NT2/D1 (cell line): Measurements from ENCODE around the gene PLXNC1.

ENCODE experiments used
- DNase-seq: peaks from one replicate; pipeline ENCODE4 v3.0.0-alpha.2; 2011; ENCODE audit warnings: low read depth, low spot score
- H3K27me3 ChIP-seq: 2 replicates; pipeline ENCODE4 v1.6.0; 2011; ENCODE audit warnings: mild to moderate bottlenecking; ENCODE audit not compliant: insufficient read length, insufficient read depth
- H3K36me3 ChIP-seq: 2 replicates; pipeline ENCODE4 v1.6.1; 2011; ENCODE audit warnings: mild to moderate bottlenecking, low read length, mixed read lengths; ENCODE audit not compliant: insufficient read depth, insufficient read length
- H3K4me1 ChIP-seq: 2 replicates; pipeline ENCODE4 v1.5.1; 2011; ENCODE audit not compliant: insufficient read depth, insufficient read length
- H3K4me3 ChIP-seq: 2 replicates; pipeline ENCODE4 v1.5.1; 2011; ENCODE audit warnings: low read depth; ENCODE audit not compliant: insufficient read length
- H3K9ac ChIP-seq: 2 replicates; pipeline ENCODE4 v1.6.0; 2011; ENCODE audit warnings: low read depth; ENCODE audit not compliant: insufficient read length
- H3K9me3 ChIP-seq: 2 replicates; pipeline ENCODE4 v1.5.1; 2011; ENCODE audit warnings: mild to moderate bottlenecking, low read length; ENCODE audit not compliant: insufficient read depth
- SUZ12 ChIP-seq: IDR thresholded peaks from 2 replicates; pipeline ENCODE4 v1.6.1; 2011; ENCODE audit not compliant: insufficient read length, insufficient read depth; ENCODE audit errors: extremely low read depth
- YY1 ChIP-seq: IDR thresholded peaks from 2 replicates; pipeline ENCODE4 v1.6.1; 2011; ENCODE audit not compliant: insufficient read length, insufficient read depth
- ZNF274 ChIP-seq: IDR thresholded peaks from 2 replicates; pipeline ENCODE4 v1.6.1; 2011; ENCODE audit warnings: mild to moderate bottlenecking, low read depth, low read length

Gene PLXNC1

DNA sequence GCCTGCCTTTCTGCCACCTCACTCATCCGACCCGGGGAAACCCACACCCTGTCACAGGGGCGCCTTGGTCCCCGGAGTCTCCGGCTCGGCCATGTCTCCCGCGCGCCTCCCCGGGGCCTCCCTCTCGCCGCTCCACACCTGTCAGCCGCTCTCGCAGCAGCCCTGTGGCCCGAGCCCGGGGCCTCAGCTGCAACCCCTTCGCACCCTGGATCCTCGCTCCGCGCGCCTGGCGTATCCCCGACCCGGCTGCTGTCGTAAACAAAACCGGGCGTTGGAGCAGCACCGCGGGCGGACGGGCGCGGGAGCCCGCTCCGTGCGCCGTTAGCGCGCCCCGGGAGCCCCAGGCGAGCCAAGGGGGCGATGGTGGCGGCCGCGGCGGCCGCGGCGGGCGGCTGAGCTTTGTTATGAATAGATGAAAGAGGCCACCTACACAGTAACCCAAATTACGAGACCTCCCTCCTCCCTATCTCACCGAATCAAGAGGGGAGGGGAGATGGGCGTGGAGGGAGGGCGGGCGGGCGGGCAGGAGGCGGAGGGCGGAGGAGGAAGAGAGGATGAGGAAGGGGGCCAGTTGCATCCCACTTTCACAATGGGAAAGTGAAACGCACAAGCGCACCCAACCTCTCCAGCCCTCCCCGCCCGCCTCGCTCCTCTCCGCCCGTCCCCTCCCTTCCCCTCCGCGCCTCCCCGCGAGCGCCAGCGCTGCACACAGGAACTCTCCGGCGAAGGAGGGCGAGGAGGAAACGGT, at the start of gene PLXNC1:
Gene PLXNC1, plus strand, starts transcription at position 587 of the 748 bp plus-strand sequence. CDS start 395 bp downstream, outside the sequence.
- no peak for TF ChIP-seq YY1
- TF ChIP-seq ZNF274, result no peak
- no peak for TF ChIP-seq SUZ12

GRCh38 chr12:94099191-94099590, 49.2 kb upstream of the PLXNC1 start:
- TF ChIP-seq YY1 (no peak), SUZ12 (no peak), ZNF274 (no peak)

More for the DNA sequence above, at the start of gene PLXNC1:
- H3K36me3 ChIP-seq, result no peaks in the 10 kb centered on the region
- H3K27me3 ChIP-seq, result peaks cover 55% of the 10 kb centered on the region
- DNase-seq, result no peak
- peak within 1 kb of the TSS; percentile 73 for H3K4me3 ChIP-seq
- peaks cover 3% of the 10 kb centered on the region for H3K4me1 ChIP-seq
- H3K9ac ChIP-seq, result peak within 1 kb of the TSS; percentile 85
- no peaks in the 10 kb centered on the region for H3K9me3 ChIP-seq

DNA sequence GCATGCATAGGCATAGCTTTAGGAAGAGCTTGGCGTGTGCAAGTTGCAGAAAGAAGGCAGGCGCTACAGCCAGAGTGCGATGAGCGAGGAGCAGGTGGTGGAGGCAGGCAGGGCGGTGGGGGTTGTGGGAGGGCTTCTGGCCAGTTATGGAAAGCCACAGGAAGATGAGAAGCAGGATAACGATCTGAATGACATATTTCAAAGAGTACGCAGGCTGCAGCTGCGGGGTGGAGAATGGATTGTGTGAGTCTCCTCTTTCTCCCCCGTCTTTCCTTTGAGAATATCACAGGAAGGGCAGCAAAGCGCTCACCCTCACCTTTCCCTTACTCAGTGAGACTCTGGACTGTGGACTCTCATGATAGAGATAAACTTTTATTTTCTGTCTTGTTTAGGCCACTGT, 48.7 kb upstream of the PLXNC1 start:
- no peaks in the 10 kb centered on the region for H3K36me3 ChIP-seq
- TF ChIP-seq YY1 (no peak), ZNF274 (no peak)
- DNase-seq, result no peak
- peaks cover 9% of the 10 kb centered on the region for H3K27me3 ChIP-seq
- H3K4me3 ChIP-seq, result no peak overlapping the region
- H3K9me3 ChIP-seq, result no peaks in the 10 kb centered on the region
- no peak overlapping the region for H3K9ac ChIP-seq
- H3K4me1 ChIP-seq, result peaks cover 2% of the 10 kb centered on the region

More at GRCh38 chr12:94099191-94099590, 49.2 kb upstream of the PLXNC1 start:
- Histone ChIP-seq H3K27me3 (peaks cover 9% of the 10 kb centered on the region), H3K4me3 (no peak overlapping the region), H3K4me1 (peaks cover 2% of the 10 kb centered on the region), H3K9ac (no peak overlapping the region), H3K9me3 (no peaks in the 10 kb centered on the region), H3K36me3 (no peaks in the 10 kb centered on the region)
- no peak for DNase-seq

DNA sequence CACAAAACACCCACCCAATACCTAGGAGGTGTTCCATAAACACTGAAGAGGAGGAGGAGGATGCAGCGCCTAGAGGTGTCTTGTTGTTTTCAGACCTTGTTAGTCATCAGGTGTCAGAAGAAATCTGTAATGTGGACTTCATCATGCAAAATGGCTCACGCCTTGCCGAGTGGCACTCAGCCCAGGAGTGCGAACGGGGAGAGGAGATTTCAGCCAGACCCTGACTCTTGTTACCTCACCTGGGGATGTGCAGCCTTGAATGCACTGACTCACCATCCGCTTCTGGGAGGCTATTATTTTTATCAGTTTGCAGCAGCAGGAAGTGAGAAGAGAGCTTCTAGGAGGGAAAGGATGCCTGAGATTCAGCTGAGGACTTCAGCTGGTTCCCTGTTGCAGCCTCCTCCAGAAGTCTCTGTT, 48.2 kb upstream of the PLXNC1 start:
- no peak for DNase-seq
- Histone ChIP-seq H3K27me3 (peaks cover 9% of the 10 kb centered on the region), H3K4me1 (peaks cover 2% of the 10 kb centered on the region), H3K36me3 (no peaks in the 10 kb centered on the region), H3K9me3 (no peaks in the 10 kb centered on the region), H3K4me3 (no peak overlapping the region), H3K9ac (no peak overlapping the region)
- TF ChIP-seq SUZ12, result no peak

DNA sequence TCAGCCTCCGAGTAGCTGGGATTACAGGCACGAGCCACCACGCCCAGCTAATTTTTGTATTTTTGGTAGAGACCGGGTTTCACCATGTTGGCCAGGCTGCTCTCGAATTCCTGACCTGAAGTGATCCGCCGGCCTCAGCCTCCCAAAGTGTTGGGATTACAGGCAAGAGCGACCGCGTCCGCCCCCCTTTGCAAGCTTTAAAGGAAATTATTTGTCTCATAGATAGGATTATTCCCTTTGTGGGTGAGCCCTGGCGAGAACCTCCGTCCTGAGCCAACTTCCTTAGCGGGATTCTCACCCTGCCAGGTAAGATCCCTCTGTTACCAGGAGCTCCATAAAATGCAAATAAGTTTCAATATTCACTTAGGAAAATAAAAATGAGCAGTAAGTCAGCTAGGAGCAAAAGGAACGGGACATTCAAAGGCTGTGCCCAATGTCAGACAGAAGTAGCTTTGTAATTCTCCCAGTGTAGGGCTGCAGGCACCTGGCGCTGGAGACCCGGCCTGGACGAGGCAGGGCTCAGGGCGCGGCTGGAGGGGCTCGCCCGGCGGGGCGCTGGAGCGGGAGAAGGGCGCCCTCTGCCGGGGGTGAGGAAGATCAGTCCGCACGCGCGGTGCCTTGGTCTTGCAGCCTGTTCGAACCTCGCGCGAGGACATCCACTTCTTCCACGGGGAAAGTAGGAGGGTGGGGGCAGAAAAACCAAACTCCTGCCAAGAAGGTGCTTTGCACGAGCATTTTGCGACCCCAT, 47.2 kb upstream of the PLXNC1 start:
- H3K27me3 ChIP-seq, result peaks cover 9% of the 10 kb centered on the region
- peak overlapping the region; percentile 66 for H3K4me3 ChIP-seq
- H3K4me1 ChIP-seq, result peaks cover 2% of the 10 kb centered on the region
- DNase-seq, result peak; percentile 72
- H3K36me3 ChIP-seq, result no peaks in the 10 kb centered on the region
- TF ChIP-seq YY1, result no peak
- TF ChIP-seq SUZ12, result no peak
- TF ChIP-seq ZNF274, result no peak
- H3K9me3 ChIP-seq, result no peaks in the 10 kb centered on the region
- H3K9ac ChIP-seq, result peak overlapping the region; percentile 83

DNA sequence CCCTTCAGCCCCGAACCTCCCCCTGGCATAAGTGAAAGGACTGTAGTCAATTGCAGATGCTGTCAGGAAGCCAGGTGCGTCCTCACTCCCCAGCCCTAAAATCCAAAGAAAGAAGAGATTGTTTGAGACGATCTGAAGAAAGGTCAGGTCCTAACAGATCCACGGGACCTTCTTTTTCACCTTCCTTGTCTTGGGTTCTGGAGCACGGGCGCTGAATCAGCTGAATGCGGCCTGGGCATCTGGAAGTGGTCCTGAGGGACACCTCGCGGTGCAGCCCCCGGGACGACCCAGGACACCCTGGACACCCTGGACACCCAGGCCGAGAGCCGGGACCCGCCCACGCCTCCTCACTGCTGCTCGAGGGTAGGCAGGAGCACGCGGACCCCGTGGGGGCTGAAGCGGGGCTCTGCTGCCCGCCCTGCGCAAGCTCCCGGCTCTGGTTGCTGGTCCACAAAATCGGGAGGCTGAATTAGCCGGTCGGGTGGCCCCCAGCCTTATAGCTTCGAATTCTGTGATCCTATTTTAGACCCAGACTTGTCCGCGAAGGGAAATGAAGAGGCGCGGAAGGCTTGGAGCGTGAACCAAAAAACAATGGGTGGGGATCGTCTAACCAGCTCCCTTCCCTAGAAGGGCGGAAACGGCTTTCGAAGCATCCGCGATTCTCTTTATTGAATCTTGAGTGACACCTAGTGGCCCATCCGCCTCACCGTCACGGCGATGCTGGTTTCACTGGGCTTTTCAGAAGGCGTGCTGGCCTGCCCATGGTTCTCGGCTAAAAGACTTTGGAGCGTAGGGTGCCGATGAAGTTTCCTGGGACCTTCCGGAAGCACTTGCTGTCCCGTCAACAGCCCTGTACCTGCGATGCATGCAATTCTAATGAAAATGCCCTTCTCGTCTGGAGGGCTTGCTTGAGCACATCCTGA, 46.4 kb upstream of the PLXNC1 start:
- peaks cover 2% of the 10 kb centered on the region for H3K4me1 ChIP-seq
- peaks cover 9% of the 10 kb centered on the region for H3K27me3 ChIP-seq
- TF ChIP-seq YY1, result no peak
- TF ChIP-seq ZNF274, result no peak
- TF ChIP-seq SUZ12, result no peak
- peak overlapping the region; percentile 83 for H3K9ac ChIP-seq
- H3K9me3 ChIP-seq, result no peaks in the 10 kb centered on the region
- H3K4me3 ChIP-seq, result peak overlapping the region; percentile 66
- H3K36me3 ChIP-seq, result no peaks in the 10 kb centered on the region
- DNase-seq, result peak; percentile 85
